PC-9 (cell line): ENCODE data around the gene ZNF607. TPM values are rescaled to one million over a fixed set of nuclear protein-coding genes. Genes with fewer than 3 reads are reported as not detected.
"Not testable (repeated sequence)": the region's sequence is repeated elsewhere in the genome, so short reads cannot be mapped to it uniquely, and the experiment has no call there.

ENCODE experiments used
- Bru-seq: library from RNA; stranded (reverse); fragments of 400-500 nt; gene quantifications from one replicate; lab custom pipeline; 2021; lab: Mats Ljungman, UMichigan
- BruChase-seq, 2 experiments: library from RNA; stranded (reverse); fragments of 400-500 nt; gene quantifications; one replicate each; lab custom pipeline; 2021; lab: Mats Ljungman, UMichigan
- BruUV-seq: library from RNA; stranded (reverse); fragments of 400-500 nt; replicated peaks from 2 replicates; lab custom pipeline; 2021; lab: Mats Ljungman, UMichigan
- CTCF ChIA-PET: fragments of 300-600 bp; sonication (Branson Sonifier 250); formaldehyde crosslinking; loops from one replicate; lab custom pipeline; 2022; ENCODE audit warnings: antibody characterized with exemption; lab: Charles Lee
- POLR2A ChIA-PET: fragments of 300-600 bp; sonication (Branson Sonifier 250); formaldehyde crosslinking; loops from one replicate; lab custom pipeline; 2022; ENCODE audit warnings: antibody characterized with exemption; ENCODE audit not compliant: unreplicated experiment; lab: Charles Lee
- DNase-seq, 2 experiments: peaks; one replicate each; pipeline versions ENCODE4 v3.0.0 to v3.0.0-alpha.2; 2015 to 2022; ENCODE audit warnings: mixed read lengths in 1 of 2
- H2AFZ ChIP-seq: fragments of 200-600 bp; sonication (generic); 2 replicates; pipeline ENCODE4 v1.8.1; 2017; ENCODE audit warnings: antibody characterized with exemption
- H3F3A ChIP-seq: fragments of 200-600 bp; sonication (generic); 2 replicates; pipeline ENCODE4 v1.8.1; 2017; ENCODE audit warnings: antibody characterized with exemption, mild to moderate bottlenecking, low read depth; ENCODE audit not compliant: insufficient read depth
- H3K27ac ChIP-seq: fragments of 200-600 bp; sonication (generic); 2 replicates; pipeline ENCODE4 v1.6.1; 2016; ENCODE audit warnings: mixed run types
- H3K27me3 ChIP-seq: fragments of 200-600 bp; sonication (generic); 2 replicates; pipeline ENCODE4 v1.6.1; 2016; ENCODE audit warnings: low read depth, mixed run types; ENCODE audit not compliant: insufficient read depth
- H3K36me3 ChIP-seq: fragments of 200-600 bp; sonication (generic); 2 replicates; pipeline ENCODE4 v1.6.1; 2016; ENCODE audit warnings: low read depth, mixed run types
- H3K4me1 ChIP-seq: fragments of 200-600 bp; sonication (generic); replicated peaks from 2 replicates; pipeline ENCODE4 v1.6.1; 2016; ENCODE audit warnings: mixed run types; ENCODE audit not compliant: insufficient read depth
- H3K4me2 ChIP-seq: fragments of 200-600 bp; sonication (generic); 2 replicates; pipeline ENCODE4 v1.6.1; 2017; ENCODE audit warnings: mixed run types
- H3K4me3 ChIP-seq: fragments of 200-600 bp; sonication (generic); 2 replicates; pipeline ENCODE4 v1.6.1; 2016; ENCODE audit warnings: mixed run types
- H3K79me2 ChIP-seq: fragments of 200-600 bp; sonication (generic); 2 replicates; pipeline ENCODE4 v1.6.1; 2017; ENCODE audit warnings: low read depth, mixed run types
- H3K9me2 ChIP-seq: fragments of 200-600 bp; sonication (generic); 2 replicates; pipeline ENCODE4 v1.8.1; 2017; ENCODE audit warnings: mild to moderate bottlenecking; ENCODE audit not compliant: insufficient read depth
- H3K9me3 ChIP-seq: fragments of 200-600 bp; sonication (generic); 2 replicates; pipeline ENCODE4 v1.8.1; 2016; ENCODE audit warnings: low read depth; ENCODE audit not compliant: insufficient read depth
- H4K20me1 ChIP-seq: fragments of 200-600 bp; sonication (generic); 2 replicates; pipeline ENCODE4 v1.8.1; 2017; ENCODE audit not compliant: insufficient read depth
- CTCF ChIP-seq: fragments of 200-600 bp; sonication (generic); conservative IDR thresholded peaks from 2 replicates; pipeline ENCODE4 v1.6.1; 2017; ENCODE audit warnings: mixed run types, antibody characterized with exemption, mild to moderate bottlenecking, moderate library complexity
- EZH2 ChIP-seq: fragments of 200-600 bp; sonication (generic); IDR thresholded peaks from 2 replicates; pipeline ENCODE4 v1.8.0; 2017; ENCODE audit warnings: antibody characterized with exemption, low read depth
- intact Hi-C: fragments of 100-400 bp; cut with micrococcal nuclease; formaldehyde crosslinking; loops from one replicate; pipeline ENCODE4 v1.10.0; 2022; ENCODE audit not compliant: unreplicated experiment
- long read RNA-seq: library from polyadenylated mRNA; stranded (forward); transcript quantifications from one replicate; pipeline ENCODE4 v2.0.0, GENCODE V29; 2022
- total RNA-seq: library from RNA; stranded (reverse); gene quantifications from 2 replicates; pipeline ENCODE4 v1.2.3, GENCODE V29; 2021

ZNF607 gene
- total RNA-seq (10.6 and 12.5 TPM in 2 replicates), Bru-seq, nascent RNA (percentile 59 among the genes with signal in this experiment), BruChase-seq, experiment 1, labeled RNA remaining after a 2-hour chase (percentile 83 among the genes with signal in this experiment), BruChase-seq, experiment 2, labeled RNA remaining after a 6-hour chase (percentile 56 among the genes with signal in this experiment)
- long read RNA-seq, full-length matches to known transcripts, result 4 of 7 reads
- long read RNA-seq, partial matches to known transcripts, result 2 of 7 reads
- long read RNA-seq, other reads (novel, unspliced or antisense), result 1 of 7 reads

- ChIA-PET CTCF (interaction anchor here (0.6 kb wide), 1 partner anchor 599 kb away, joined by 5 read pairs; no protein-coding TSS in a partner anchor), POLR2A (interaction anchor here (0.6 to 1.0 kb wide), 4 partner anchors 124 to 1604 kb away, joined by 3 to 8 read pairs (median 4); partner anchors contain the start of genes POLR2I, ZNF527, ZNF540 and ZNF571)
- Histone ChIP-seq H3K27ac (no peak within 1 kb of the TSS), H3K4me1 (peaks cover 11% of the 10 kb centered on the region; the same call in 1 of the 2 replicates), H4K20me1 (no peaks in the 10 kb centered on the region), H3K4me2 (peak within 1 kb of the TSS; percentile 92), H3K79me2 (peaks cover 14% of the 10 kb centered on the region), H3K9me2 (no peaks in the 10 kb centered on the region), H3K36me3 (peaks cover 5% of the 10 kb centered on the region; the same call in 1 of the 2 replicates), H2AFZ (peak within 1 kb of the TSS; percentile 98), H3K4me3 (peak within 1 kb of the TSS; percentile 60), H3F3A (0 out of 2 replicates have a peak, but pooled peaks cover 4% of the 10 kb centered on the region), H3K9me3 (peaks cover 23% of the 10 kb centered on the region), H3K27me3 (no peaks in the 10 kb centered on the region)
- intact Hi-C loops, result loop anchor here (2.0 kb wide), 1 partner anchor 59 kb away; the partner anchor contains the start of gene ZNF573
- DNase-seq, result peak; percentile 88 to 92
- TF ChIP-seq EZH2, result no peak
- peak; percentile 74 for TF ChIP-seq CTCF
- BruUV-seq, result TSS peak; percentile 73
Measured at GRCh38 chr19:37719111-37719926, at the start of gene ZNF607. Gene ZNF607 (minus strand): TSS chr19:37719761. CDS start chr19:37711618, 8,143 bp downstream.

- ChIA-PET POLR2A (no interaction called here), CTCF (no interaction called here)
- Histone ChIP-seq H3K27ac (no peak overlapping the region), H3K27me3 (no peaks in the 10 kb centered on the region), H3K36me3 (no peaks in the 10 kb centered on the region), H2AFZ (no peak overlapping the region), H3K4me1 (no peaks in the 10 kb centered on the region), H3K4me2 (no peak overlapping the region), H3K9me2 (no peaks in the 10 kb centered on the region), H3K4me3 (no peak overlapping the region), H3K79me2 (no peaks in the 10 kb centered on the region), H3K9me3 (no peaks in the 10 kb centered on the region; the same call in 1 of the 2 replicates), H4K20me1 (no peaks in the 10 kb centered on the region), H3F3A (no peaks in the 10 kb centered on the region)
- TF ChIP-seq EZH2 (no peak), CTCF (no peak)
- BruUV-seq, result no TSS peak
- peak in 1 of 2 experiments; percentile 44 for DNase-seq
- intact Hi-C loops, result no loop called here
Measured at GRCh38 chr19:37763488-37763887, 43.9 kb upstream of the ZNF607 start.

- H3K4me3 ChIP-seq, CTCF ChIA-PET, H3K27me3 ChIP-seq, H3K9me2 ChIP-seq, H3K36me3 ChIP-seq, H3K79me2 ChIP-seq, DNase-seq, POLR2A ChIA-PET, intact Hi-C loops, BruUV-seq, H3K4me1 ChIP-seq, H4K20me1 ChIP-seq, H2AFZ ChIP-seq, H3F3A ChIP-seq, H3K27ac ChIP-seq, H3K4me2 ChIP-seq, H3K9me3 ChIP-seq: not testable (repeated sequence)
Measured at GRCh38 chr19:37757683-37758082, 38.1 kb upstream of the ZNF607 start.
